Left renal cortex interstitium (tissue), 4 donors: ENCODE results near the gene COMMD10. TPM values are rescaled to one million over a fixed set of nuclear protein-coding genes. Genes with fewer than 3 reads are reported as not detected.
"Not testable (repeated sequence)": the region's sequence is repeated elsewhere in the genome, so short reads cannot be mapped to it uniquely, and the experiment has no call there.

Source experiments
- DNase-seq, 4 donors: peaks; one replicate each; pipeline ENCODE4 v3.0.0-alpha.2; 2013; ENCODE audit warnings: low read depth in 4 of 4, low spot score in 2 of 4, missing footprints in 1 of 4
- polyA plus RNA-seq, 4 donors: library from polyadenylated mRNA; unstranded; fragments of 120-200 nt; gene quantifications; one replicate each; pipeline ENCODE4 v1.2.1, GENCODE V29; 2013; ENCODE audit not compliant: insufficient read length in 4 of 4

Gene COMMD10
- 10 to 100 TPM; 53.9 to 63.6 (median 59.2) TPM for polyA plus RNA-seq

GRCh38 chr5:116084871-116085715 lies at the start of gene COMMD10:
TSS of gene COMMD10 (plus strand) at chr5:116085025.
- DNase-seq, result peak; percentile 62 to 84 (median 78)

- DNase-seq, result no peak
These were observed 49.7 kb upstream of the COMMD10 start for GRCh38 chr5:116035123-116035522.

GRCh38 chr5:116037236-116037822 lies 47.5 kb upstream of the COMMD10 start:
- DNase-seq, result no peak

GRCh38 chr5:116038817-116039216 lies 46.0 kb upstream of the COMMD10 start:
- no peak for DNase-seq

GRCh38 chr5:116042375-116042774 lies 42.5 kb upstream of the COMMD10 start:
- no peak for DNase-seq

GRCh38 chr5:116044073-116044472 lies 40.8 kb upstream of the COMMD10 start:
- no peak for DNase-seq

- no peak for DNase-seq
These were observed 39.0 kb upstream of the COMMD10 start for GRCh38 chr5:116045821-116046220.

- no peak for DNase-seq
These were observed 38.6 kb upstream of the COMMD10 start for GRCh38 chr5:116046261-116046660.

- DNase-seq, result no peak
These were observed 38.0 kb upstream of the COMMD10 start for GRCh38 chr5:116046823-116047222.

- DNase-seq, result no peak
These were observed 26.4 kb upstream of the COMMD10 start for GRCh38 chr5:116058346-116058936.

GRCh38 chr5:116062352-116062751 lies 22.5 kb upstream of the COMMD10 start:
- DNase-seq, result no peak

GRCh38 chr5:116063950-116064349 lies 20.9 kb upstream of the COMMD10 start:
- DNase-seq, result no peak

- DNase-seq, result peak in 2 of 4 donors; percentile 31 to 34
These were observed 16.7 kb upstream of the COMMD10 start for GRCh38 chr5:116068028-116068632.

- no peak for DNase-seq
These were observed 13.6 kb upstream of the COMMD10 start for GRCh38 chr5:116071211-116071610.

- no peak for DNase-seq
These were observed 9.5 kb upstream of the COMMD10 start for GRCh38 chr5:116075191-116075831.

GRCh38 chr5:116076496-116076895 lies 8.3 kb upstream of the COMMD10 start:
- no peak for DNase-seq

- DNase-seq, result no peak
These were observed 6.6 kb upstream of the COMMD10 start for GRCh38 chr5:116078199-116078598.

GRCh38 chr5:116084287-116084691 lies 536 bp upstream of the COMMD10 start:
- peak in 2 of 4 donors; percentile 21 to 41 for DNase-seq

- not testable (repeated sequence) for DNase-seq
These were observed 1.5 kb downstream of the COMMD10 start for GRCh38 chr5:116086309-116086708.

- no peak for DNase-seq
These were observed 3.2 kb downstream of the COMMD10 start for GRCh38 chr5:116088062-116088461.

- DNase-seq, result no peak
These were observed 5.5 kb downstream of the COMMD10 start for GRCh38 chr5:116090302-116090701.
